ENCODE data around the gene KIF27.

GRCh38 chr9:83794051-83794450 is 127.2 kb downstream of the KIF27 start:
- TF ChIP-seq POLR2A (IDR thresholded peaks at IDR 0.05) (no peak), CTCF (IDR thresholded peaks at IDR 0.05) (no peak)
